ENCODE data around the gene ASAH2. TPM values are rescaled to one million over a fixed set of nuclear protein-coding genes. Genes with fewer than 3 reads are reported as not detected.

The ASAH2 gene
- total and polyA plus RNA-seq, 2 donors (not counting 1 experiment from before 2014, with no cell fraction given), result 0.25 to 0.44 TPM

DNA sequence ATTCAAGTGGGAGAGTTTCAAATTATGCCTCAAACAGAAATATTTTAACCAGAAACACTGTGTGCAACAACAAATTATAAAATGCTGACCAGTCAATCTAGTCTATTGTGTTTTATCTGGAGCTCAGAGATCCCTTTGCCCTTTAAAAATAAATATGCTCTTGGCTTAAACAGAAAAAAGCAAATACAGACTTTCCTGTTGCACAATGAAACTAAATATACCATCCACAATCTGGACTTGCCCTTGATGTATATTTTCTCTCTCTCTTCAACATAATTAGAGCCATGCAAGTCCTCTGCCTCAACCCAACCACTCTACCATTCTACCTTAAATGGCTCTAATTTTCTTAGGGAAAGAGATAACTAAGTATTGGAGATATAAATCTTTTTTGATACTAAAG, 34.9 kb downstream of the ASAH2 start:
- no peak overlapping the region for H3K4me2 ChIP-seq (replicated peaks; ENCODE audit: low read depth, low read length, poor library complexity, severe bottlenecking)

DNA sequence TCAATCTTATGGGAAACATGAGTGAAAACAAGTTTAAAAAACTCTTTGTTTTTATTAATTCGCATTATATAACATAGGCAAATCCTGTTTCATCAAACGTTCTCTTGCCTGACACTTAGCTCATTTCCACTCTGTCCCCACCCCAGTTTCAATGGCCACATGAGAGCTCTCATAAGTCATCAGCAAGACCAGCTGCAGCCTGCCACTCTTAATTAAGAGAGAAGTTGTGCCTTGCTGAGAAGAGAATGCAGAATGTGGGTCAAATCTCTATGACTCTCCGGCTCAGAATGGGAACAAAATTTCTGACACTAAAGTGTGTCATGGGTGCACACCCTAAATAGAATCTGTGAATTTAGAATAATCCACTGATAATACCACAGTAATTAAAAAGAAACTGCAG, 39.6 kb downstream of the ASAH2 start:
- H2AFZ ChIP-seq (ENCODE audit: insufficient read depth, low read depth, low read length, poor library complexity, severe bottlenecking), result no peak overlapping the region
- CTCF ChIA-PET, result no interaction called here
- H3K4me1 Mint-ChIP-seq, result no peaks in the 10 kb centered on the region
- H3K9me3 ChIP-seq (ENCODE audit: control extremely low read depth in 1 of 3, control insufficient read depth in 2 of 3, insufficient read depth in 1 of 3, low read length in 2 of 3), result no peaks in the 10 kb centered on the region
- H3K27ac Mint-ChIP-seq, result no peak overlapping the region
- intact Hi-C loops (cut with micrococcal nuclease), result no loop called here
- no peaks in the 10 kb centered on the region for H3K9me3 Mint-ChIP-seq (ENCODE audit: insufficient read depth)
- no peak overlapping the region for H3K9ac ChIP-seq (ENCODE audit: low read length)
- WGBS (ENCODE audit: insufficient coverage), result no CpG with 5 or more reads among the region's 3 CpGs
- H3K4me1 ChIP-seq (ENCODE audit: control insufficient read depth in 2 of 2, insufficient read depth in 2 of 2, low read length in 2 of 2), result no peaks in the 10 kb centered on the region
- DNase-seq (no peak), ATAC-seq (ENCODE audit: low read depth) (no peak)
- no peaks in the 10 kb centered on the region for H3K36me3 ChIP-seq (replicated peaks in 1 of 2; ENCODE audit: control extremely low read depth in 1 of 2, control insufficient read depth in 1 of 2, extremely low read depth in 1 of 2, insufficient read depth in 2 of 2, low read length in 1 of 2)
- H3K79me2 ChIP-seq (ENCODE audit: control insufficient read depth, insufficient read depth, low read length), result no peaks in the 10 kb centered on the region
- no peak overlapping the region for H3K4me2 ChIP-seq (replicated peaks; ENCODE audit: low read depth, low read length, poor library complexity, severe bottlenecking)
- no peak overlapping the region for H3K4me3 ChIP-seq (ENCODE audit: control extremely low read depth in 1 of 5, extremely low read depth in 1 of 5, insufficient read depth in 1 of 5, low read depth in 2 of 5, low read length in 4 of 5)
- POLR2A ChIA-PET, result no interaction called here
- H3K27ac ChIP-seq (ENCODE audit: low read length in 2 of 2), result no peak overlapping the region
- TF ChIP-seq, protein P1, sequence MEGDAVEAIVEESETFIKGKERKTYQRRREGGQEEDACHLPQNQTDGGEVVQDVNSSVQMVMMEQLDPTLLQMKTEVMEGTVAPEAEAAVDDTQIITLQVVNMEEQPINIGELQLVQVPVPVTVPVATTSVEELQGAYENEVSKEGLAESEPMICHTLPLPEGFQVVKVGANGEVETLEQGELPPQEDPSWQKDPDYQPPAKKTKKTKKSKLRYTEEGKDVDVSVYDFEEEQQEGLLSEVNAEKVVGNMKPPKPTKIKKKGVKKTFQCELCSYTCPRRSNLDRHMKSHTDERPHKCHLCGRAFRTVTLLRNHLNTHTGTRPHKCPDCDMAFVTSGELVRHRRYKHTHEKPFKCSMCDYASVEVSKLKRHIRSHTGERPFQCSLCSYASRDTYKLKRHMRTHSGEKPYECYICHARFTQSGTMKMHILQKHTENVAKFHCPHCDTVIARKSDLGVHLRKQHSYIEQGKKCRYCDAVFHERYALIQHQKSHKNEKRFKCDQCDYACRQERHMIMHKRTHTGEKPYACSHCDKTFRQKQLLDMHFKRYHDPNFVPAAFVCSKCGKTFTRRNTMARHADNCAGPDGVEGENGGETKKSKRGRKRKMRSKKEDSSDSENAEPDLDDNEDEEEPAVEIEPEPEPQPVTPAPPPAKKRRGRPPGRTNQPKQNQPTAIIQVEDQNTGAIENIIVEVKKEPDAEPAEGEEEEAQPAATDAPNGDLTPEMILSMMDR (IDR thresholded peaks at IDR 0.05), result no peak
- no peak for TF ChIP-seq EZH2 (IDR thresholded peaks at IDR 0.05; ENCODE audit: borderline replicate concordance, insufficient read depth, low read depth, low read length, poor library complexity, severe bottlenecking)
- peaks cover 9% of the 10 kb centered on the region for H3K27me3 Mint-ChIP-seq
- no peak overlapping the region for H3K4me3 Mint-ChIP-seq
- no peaks in the 10 kb centered on the region for H4K20me1 ChIP-seq (ENCODE audit: control insufficient read depth, insufficient read depth, low read length, poor library complexity, severe bottlenecking)
- H3K27me3 ChIP-seq (replicated peaks in 1 of 4; ENCODE audit: control extremely low read depth in 1 of 4, control insufficient read depth in 3 of 4, insufficient read depth in 4 of 4, low read length in 3 of 4), result peaks cover 0 to under 1% (median 0%) of the 10 kb centered on the region in 4 experiments

More for the DNA sequence above, 34.9 kb downstream of the ASAH2 start:
- no peak overlapping the region for H3K4me3 ChIP-seq (ENCODE audit: control extremely low read depth in 1 of 5, extremely low read depth in 1 of 5, insufficient read depth in 1 of 5, low read depth in 2 of 5, low read length in 4 of 5)
- Mint-ChIP-seq H3K27ac (no peak overlapping the region), H3K4me1 (peaks cover 2% of the 10 kb centered on the region), H3K4me3 (no peak overlapping the region), H3K27me3 (peaks cover 7% of the 10 kb centered on the region), H3K9me3 (ENCODE audit: insufficient read depth) (no peaks in the 10 kb centered on the region)
- POLR2A ChIA-PET, result no interaction called here
- TF ChIP-seq, protein P1 (IDR thresholded peaks at IDR 0.05), result no peak
- no peak for TF ChIP-seq EZH2 (IDR thresholded peaks at IDR 0.05; ENCODE audit: borderline replicate concordance, insufficient read depth, low read depth, low read length, poor library complexity, severe bottlenecking)
- intact Hi-C loops (cut with micrococcal nuclease), result no loop called here
- H3K36me3 ChIP-seq (replicated peaks in 1 of 2; ENCODE audit: control extremely low read depth in 1 of 2, control insufficient read depth in 1 of 2, extremely low read depth in 1 of 2, insufficient read depth in 2 of 2, low read length in 1 of 2), result no peaks in the 10 kb centered on the region
- peaks cover 0 to 4% of the 10 kb centered on the region in 2 donors for H3K4me1 ChIP-seq (ENCODE audit: control insufficient read depth in 2 of 2, insufficient read depth in 2 of 2, low read length in 2 of 2)
- H3K9ac ChIP-seq (ENCODE audit: low read length), result no peak overlapping the region
- no peaks in the 10 kb centered on the region for H4K20me1 ChIP-seq (ENCODE audit: control insufficient read depth, insufficient read depth, low read length, poor library complexity, severe bottlenecking)
- H2AFZ ChIP-seq (ENCODE audit: insufficient read depth, low read depth, low read length, poor library complexity, severe bottlenecking), result no peak overlapping the region
- H3K27me3 ChIP-seq (replicated peaks in 1 of 4; ENCODE audit: control extremely low read depth in 1 of 4, control insufficient read depth in 3 of 4, insufficient read depth in 4 of 4, low read length in 3 of 4), result no peaks in the 10 kb centered on the region
- ATAC-seq (ENCODE audit: low read depth) (no peak), DNase-seq (no peak)
- peaks cover 0 to 4% (median 0%) of the 10 kb centered on the region in 3 donors for H3K9me3 ChIP-seq (ENCODE audit: control extremely low read depth in 1 of 3, control insufficient read depth in 2 of 3, insufficient read depth in 1 of 3, low read length in 2 of 3)
- H3K79me2 ChIP-seq (ENCODE audit: control insufficient read depth, insufficient read depth, low read length), result no peaks in the 10 kb centered on the region
- H3K27ac ChIP-seq (ENCODE audit: low read length in 2 of 2), result no peak overlapping the region
- CTCF ChIA-PET, result no interaction called here

Data from B cell (primary cell).